HuH-7 (cell line): Measurements from ENCODE around the gene ZCCHC2.

ENCODE experiments used
- DNase-seq: peaks from one replicate; pipeline ENCODE4 v3.0.0; 2011; ENCODE audit warnings: low spot score

ZCCHC2 gene

GRCh38 chr18:62610351-62610700 lies 87.5 kb downstream of the ZCCHC2 start:
- no peak for DNase-seq

GRCh38 chr18:62610701-62611411 lies 88.0 kb downstream of the ZCCHC2 start:
- DNase-seq: no peak

- no peak for DNase-seq
Observed at GRCh38 chr18:62611453-62612288, 88.8 kb downstream of the ZCCHC2 start.

- DNase-seq: no peak
Observed at GRCh38 chr18:62612289-62612645, 89.4 kb downstream of the ZCCHC2 start.

GRCh38 chr18:62612776-62613175 lies 90.0 kb downstream of the ZCCHC2 start:
- DNase-seq: no peak

GRCh38 chr18:62614494-62614893 lies 91.7 kb downstream of the ZCCHC2 start:
- no peak for DNase-seq

GRCh38 chr18:62616331-62616805 lies 93.5 kb downstream of the ZCCHC2 start:
- no peak for DNase-seq

- DNase-seq: no peak
Observed at GRCh38 chr18:62617793-62618591, 95.2 kb downstream of the ZCCHC2 start.

GRCh38 chr18:62618735-62619134 lies 95.9 kb downstream of the ZCCHC2 start:
- DNase-seq: no peak

- no peak for DNase-seq
Observed at GRCh38 chr18:62621546-62621945, 98.7 kb downstream of the ZCCHC2 start.

GRCh38 chr18:62625019-62625418 lies 102.2 kb downstream of the ZCCHC2 start:
- DNase-seq: no peak
